ENCODE results near the gene EEIG1. TPM values are rescaled to one million over a fixed set of nuclear protein-coding genes. Genes with fewer than 3 reads are reported as not detected.

EEIG1 gene
- total and polyA plus RNA-seq, 9 of the 15 experiments (the other 6 are each of a cell fraction or from before 2014, with no cell fraction given): 0.17 to 16.7 (median 3.6) TPM

DNA sequence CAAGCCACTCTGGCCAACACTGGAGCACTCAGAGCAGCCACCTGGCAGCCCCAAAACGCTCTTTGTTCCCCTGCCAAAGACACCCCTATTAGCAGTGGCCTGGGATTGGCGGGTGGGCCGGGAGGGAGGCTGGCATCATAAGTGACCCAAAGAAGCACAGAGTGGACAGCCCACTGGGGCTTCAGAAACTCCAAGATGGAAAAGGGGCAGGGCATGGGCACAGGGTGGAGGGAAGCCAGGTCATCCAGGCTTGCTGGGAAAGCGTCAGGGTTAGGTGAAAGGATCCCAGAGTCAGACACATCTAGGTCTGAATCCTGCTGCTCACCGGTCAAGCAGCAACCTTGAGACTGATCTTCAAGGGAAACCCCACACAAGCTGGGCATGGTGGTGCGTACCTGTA lies 14.8 kb downstream of the EEIG1 start:
- FAIRE-seq: no peak
- WGBS (ENCODE audit: insufficient coverage, low coverage, missing lambda C conversion rate): 68% methylated on average over 4 of the region's 6 CpGs
- no peak for ATAC-seq
- H3K27me3 ChIP-seq (ENCODE audit: control insufficient read depth in 2 of 2, insufficient read depth in 2 of 2, low read length in 2 of 2): no peaks in the 10 kb centered on the region
- ChIA-PET POLR2A (interaction anchor here (3.6 kb wide), 1 partner anchor 11 kb away, joined by 18 read pairs; no protein-coding TSS in a partner anchor), CTCF (ENCODE audit: low intra/inter-chr PET ratio) (no interaction called here)
- peaks cover 47 to 83% of the 10 kb centered on the region in 2 experiments for H3K4me1 ChIP-seq (replicated peaks in 1 of 2; ENCODE audit: control insufficient read depth in 2 of 2, insufficient read depth in 2 of 2, low read length in 2 of 2)
- no peak overlapping the region for H2AFZ ChIP-seq (ENCODE audit: low read depth, low read length)
- no TSS peak for BruUV-seq (replicated peaks)
- DNase-seq (ENCODE audit: extremely low read depth in 1 of 4, low spot score in 3 of 4): no peak
- in situ Hi-C loops (cut with MboI) (loop anchor here (10.0 kb wide), 1 partner anchor 69 kb away; no protein-coding TSS in a partner anchor), intact Hi-C loops (cut with micrococcal nuclease) (no loop called here)
- TF ChIP-seq SRSF9 (IDR thresholded peaks at IDR 0.05; ENCODE audit: borderline replicate concordance, low read depth, low read length) (no peak), RBFOX2 (IDR thresholded peaks at IDR 0.05; ENCODE audit: low read depth, low read length) (peak; percentile 19), NR2C2 (CRISPR knock-in tag; IDR thresholded peaks at IDR 0.05) (no peak), NR2C2 (tag; IDR thresholded peaks at IDR 0.05) (0 out of 2 replicates have a peak, but pooled peaks have one; percentile 5), ZNF175 (CRISPR knock-in tag; IDR thresholded peaks at IDR 0.05; ENCODE audit: low read depth) (peak; percentile 27; the same call in 1 of the 2 replicates), DACH1 (IDR thresholded peaks at IDR 0.05; ENCODE audit: partially characterized antibody) (no peak)
- H3K27ac ChIP-seq (ENCODE audit: extremely low read depth, low read depth, low read length): peak overlapping the region; percentile 69; the same call in 2 of the 3 replicates
- no peak overlapping the region for H3K4me3 ChIP-seq
- H4K20me1 ChIP-seq (replicated peaks; ENCODE audit: control insufficient read depth, insufficient read depth, low read length): no peaks in the 10 kb centered on the region
- H3K36me3 ChIP-seq (ENCODE audit: control insufficient read depth, insufficient read depth, low read length): no peaks in the 10 kb centered on the region
- H3K9me3 ChIP-seq (replicated peaks; ENCODE audit: control insufficient read depth, insufficient read depth, low read depth, low read length): no peaks in the 10 kb centered on the region
- peak overlapping the region; percentile 58; the same call in 1 of the 2 replicates for H3K4me2 ChIP-seq (ENCODE audit: insufficient read depth, low read length)
- H3K9ac ChIP-seq (ENCODE audit: insufficient read depth in 1 of 2, low read depth in 2 of 2, low read length in 2 of 2): peak overlapping the region; percentile 72 to 88; a peak in 3 of 4 replicates
- H3K79me2 ChIP-seq (ENCODE audit: control insufficient read depth, insufficient read depth, low read length): peaks cover 68% of the 10 kb centered on the region
- no peaks in the 10 kb centered on the region for H3K9me1 ChIP-seq (ENCODE audit: control insufficient read depth, insufficient read depth, low read length)

Measured in K562 (cell line).